ENCODE results near the gene MKLN1. TPM values are rescaled to one million over a fixed set of nuclear protein-coding genes. Genes with fewer than 3 reads are reported as not detected.

MKLN1 gene
- total RNA-seq, 3 donors from 2014 or later, result 78.1 to 113 (median 80.3) TPM

GRCh38 chr7:131391145-131391544 is 63.5 kb downstream of the MKLN1 start:
- Histone ChIP-seq H3K4me1 (no peaks in the 10 kb centered on the region), H3K27ac (no peak overlapping the region), H3K27me3 (no peaks in the 10 kb centered on the region), H3K36me3 (no peaks in the 10 kb centered on the region), H3K4me3 (no peak overlapping the region), H3K9me3 (no peaks in the 10 kb centered on the region)
- DNase-seq (ENCODE audit: low spot score in 2 of 2), result no peak
- TF ChIP-seq POLR2AphosphoS5 (IDR thresholded peaks at IDR 0.05) (no peak), POLR2A (IDR thresholded peaks at IDR 0.05) (no peak)
- TF ChIP-seq, protein P1, sequence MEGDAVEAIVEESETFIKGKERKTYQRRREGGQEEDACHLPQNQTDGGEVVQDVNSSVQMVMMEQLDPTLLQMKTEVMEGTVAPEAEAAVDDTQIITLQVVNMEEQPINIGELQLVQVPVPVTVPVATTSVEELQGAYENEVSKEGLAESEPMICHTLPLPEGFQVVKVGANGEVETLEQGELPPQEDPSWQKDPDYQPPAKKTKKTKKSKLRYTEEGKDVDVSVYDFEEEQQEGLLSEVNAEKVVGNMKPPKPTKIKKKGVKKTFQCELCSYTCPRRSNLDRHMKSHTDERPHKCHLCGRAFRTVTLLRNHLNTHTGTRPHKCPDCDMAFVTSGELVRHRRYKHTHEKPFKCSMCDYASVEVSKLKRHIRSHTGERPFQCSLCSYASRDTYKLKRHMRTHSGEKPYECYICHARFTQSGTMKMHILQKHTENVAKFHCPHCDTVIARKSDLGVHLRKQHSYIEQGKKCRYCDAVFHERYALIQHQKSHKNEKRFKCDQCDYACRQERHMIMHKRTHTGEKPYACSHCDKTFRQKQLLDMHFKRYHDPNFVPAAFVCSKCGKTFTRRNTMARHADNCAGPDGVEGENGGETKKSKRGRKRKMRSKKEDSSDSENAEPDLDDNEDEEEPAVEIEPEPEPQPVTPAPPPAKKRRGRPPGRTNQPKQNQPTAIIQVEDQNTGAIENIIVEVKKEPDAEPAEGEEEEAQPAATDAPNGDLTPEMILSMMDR (IDR thresholded peaks at IDR 0.05), result no peak
- intact Hi-C loops (cut with DNase I; ENCODE audit: low total_unique reads), result no loop called here

- peak overlapping the region; percentile 62 to 72 for H3K27ac ChIP-seq
- DNase-seq (ENCODE audit: low spot score in 2 of 2), result no peak
- no peaks in the 10 kb centered on the region for H3K27me3 ChIP-seq
- TF ChIP-seq, protein P1 (IDR thresholded peaks at IDR 0.05), result no peak
- no peak for TF ChIP-seq POLR2A (IDR thresholded peaks at IDR 0.05)
- no peak for TF ChIP-seq POLR2AphosphoS5 (IDR thresholded peaks at IDR 0.05)
- intact Hi-C loops (cut with DNase I; ENCODE audit: low total_unique reads), result no loop called here
- no peak overlapping the region for H3K4me3 ChIP-seq
- H3K9me3 ChIP-seq, result peaks cover 0 to 11% of the 10 kb centered on the region in 2 donors
- no peaks in the 10 kb centered on the region for H3K4me1 ChIP-seq
- no peaks in the 10 kb centered on the region for H3K36me3 ChIP-seq
Measured at GRCh38 chr7:131400681-131401176, 73.1 kb downstream of the MKLN1 start.

DNA sequence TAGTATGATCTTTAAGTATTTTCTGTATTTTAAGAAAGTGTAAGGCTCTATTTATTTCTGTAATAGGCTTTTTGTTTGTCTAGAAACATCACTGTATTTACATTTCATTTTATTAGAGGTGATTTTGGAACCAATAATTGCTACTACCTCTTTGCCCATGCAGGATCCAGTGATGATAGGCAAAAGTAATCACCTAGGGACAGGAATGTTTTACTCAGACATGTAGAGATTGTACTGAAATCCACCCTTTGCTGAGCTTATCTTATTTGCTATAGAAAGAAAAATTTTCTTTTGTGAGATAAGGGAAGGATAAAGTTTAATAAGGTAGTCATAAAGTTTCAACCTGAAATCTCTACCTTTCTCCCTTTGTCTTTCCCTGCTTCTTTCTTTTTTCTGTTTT is 73.5 kb downstream of the MKLN1 start:
- H3K4me3 ChIP-seq, result no peak overlapping the region
- H3K4me1 ChIP-seq, result no peaks in the 10 kb centered on the region
- no peak for DNase-seq (ENCODE audit: low spot score in 2 of 2)
- peak overlapping the region; percentile 61 to 72 for H3K27ac ChIP-seq
- peaks cover 0 to 11% of the 10 kb centered on the region in 2 donors for H3K9me3 ChIP-seq
- H3K27me3 ChIP-seq, result no peaks in the 10 kb centered on the region
- H3K36me3 ChIP-seq, result no peaks in the 10 kb centered on the region
- TF ChIP-seq POLR2AphosphoS5 (IDR thresholded peaks at IDR 0.05), result no peak
- no peak for TF ChIP-seq POLR2A (IDR thresholded peaks at IDR 0.05)
- TF ChIP-seq, protein P1 (IDR thresholded peaks at IDR 0.05), result no peak
- intact Hi-C loops (cut with DNase I; ENCODE audit: low total_unique reads), result no loop called here

DNA sequence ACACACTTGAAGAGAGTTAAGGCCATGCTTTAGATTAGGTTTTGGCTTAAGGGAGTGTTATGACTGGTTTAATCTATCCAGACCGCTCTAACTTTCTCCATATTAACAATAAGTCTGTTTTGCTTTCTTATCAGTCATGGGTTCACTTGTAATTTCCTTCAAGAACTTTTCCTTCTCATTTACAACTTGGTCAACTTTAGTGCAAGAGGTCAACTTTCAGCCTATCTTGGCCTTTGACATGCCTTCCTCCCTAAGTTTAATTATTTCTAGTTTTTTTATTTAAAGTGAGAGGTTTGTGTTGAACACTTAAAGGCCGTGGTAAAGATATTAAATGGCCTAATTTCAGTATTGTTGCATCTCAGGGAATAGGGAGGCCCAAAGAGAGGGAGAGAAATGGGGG is 75.6 kb downstream of the MKLN1 start:
- DNase-seq (ENCODE audit: low spot score in 2 of 2), result no peak
- Histone ChIP-seq H3K36me3 (no peaks in the 10 kb centered on the region), H3K27me3 (no peaks in the 10 kb centered on the region), H3K27ac (no peak overlapping the region), H3K9me3 (peaks cover 0 to 11% of the 10 kb centered on the region in 2 donors), H3K4me1 (no peaks in the 10 kb centered on the region), H3K4me3 (no peak overlapping the region)
- TF ChIP-seq POLR2AphosphoS5 (IDR thresholded peaks at IDR 0.05) (no peak), POLR2A (IDR thresholded peaks at IDR 0.05) (no peak)
- TF ChIP-seq, protein P1 (IDR thresholded peaks at IDR 0.05), result no peak
- intact Hi-C loops (cut with DNase I; ENCODE audit: low total_unique reads), result no loop called here

- peaks cover 0 to 11% of the 10 kb centered on the region in 2 donors for H3K9me3 ChIP-seq
- no peak for DNase-seq (ENCODE audit: low spot score in 2 of 2)
- intact Hi-C loops (cut with DNase I; ENCODE audit: low total_unique reads), result no loop called here
- H3K36me3 ChIP-seq, result no peaks in the 10 kb centered on the region
- H3K4me3 ChIP-seq, result no peak overlapping the region
- H3K27ac ChIP-seq, result no peak overlapping the region
- no peaks in the 10 kb centered on the region for H3K4me1 ChIP-seq
- TF ChIP-seq, protein P1 (IDR thresholded peaks at IDR 0.05), result no peak
- no peak for TF ChIP-seq POLR2A (IDR thresholded peaks at IDR 0.05)
- no peaks in the 10 kb centered on the region for H3K27me3 ChIP-seq
Measured at GRCh38 chr7:131404226-131404911, 76.7 kb downstream of the MKLN1 start.
